Mammary epithelial cell (primary cell): ENCODE data around the gene SPSB3.

Experiments used
- CTCF ChIP-seq, 2 donors: IDR thresholded peaks in 1 of 2; conservative IDR thresholded peaks in 1 of 2; 2 replicates each; pipeline ENCODE4 v1.5.1; 2011 to 2012; ENCODE audit warnings: inconsistent platforms in 2 of 2, low read length in 2 of 2, mild to moderate bottlenecking in 2 of 2, control low read depth in 1 of 2, low read depth in 1 of 2; ENCODE audit not compliant: insufficient read depth in 1 of 2; ENCODE audit errors: extremely low read depth in 1 of 2
- EZH2 ChIP-seq: IDR thresholded peaks from 2 replicates; pipeline ENCODE4 v1.6.1; 2012; ENCODE audit warnings: low read length, inconsistent platforms, borderline replicate concordance

GRCh38 chr16:1781758-1782407 lies 488 bp downstream of the SPSB3 start:
- TF ChIP-seq CTCF (conservative IDR thresholded peaks at IDR 0.05 in 1 of 2, IDR thresholded peaks at IDR 0.05 in 1 of 2; ENCODE audit: extremely low read depth in 1 of 2, insufficient read depth in 1 of 2, low read depth in 1 of 2, low read length in 2 of 2) (peak in 1 of 2 donors; percentile 19), EZH2 (no peak)
